ENCODE data around the gene SUFU. TPM values are rescaled to one million over a fixed set of nuclear protein-coding genes. Genes with fewer than 3 reads are reported as not detected.

The SUFU gene
- total and polyA plus RNA-seq, 2 of the 13 experiments (the other 11 are each of a cell fraction or from before 2014, with no cell fraction given): 2.9 to 5.5 TPM

GRCh38 chr10:102461187-102462054 lies 42.4 kb upstream of the SUFU start (continued):
- TF ChIP-seq ARID5B (CRISPR knock-in tag; IDR thresholded peaks at IDR 0.05) (peak; percentile 32; the same call in 1 of the 2 replicates), HMGA1 (CRISPR knock-in tag; conservative IDR thresholded peaks at IDR 0.05) (no peak), KDM4B (CRISPR knock-in tag; IDR thresholded peaks at IDR 0.05) (no peak), E2F1 (CRISPR knock-in tag; IDR thresholded peaks at IDR 0.05) (peak; percentile 65; the same call in 1 of the 2 replicates), ZNF580 (CRISPR knock-in tag; IDR thresholded peaks at IDR 0.05; ENCODE audit: borderline replicate concordance, low read depth) (no peak)
- TF ChIP-seq, protein P1, sequence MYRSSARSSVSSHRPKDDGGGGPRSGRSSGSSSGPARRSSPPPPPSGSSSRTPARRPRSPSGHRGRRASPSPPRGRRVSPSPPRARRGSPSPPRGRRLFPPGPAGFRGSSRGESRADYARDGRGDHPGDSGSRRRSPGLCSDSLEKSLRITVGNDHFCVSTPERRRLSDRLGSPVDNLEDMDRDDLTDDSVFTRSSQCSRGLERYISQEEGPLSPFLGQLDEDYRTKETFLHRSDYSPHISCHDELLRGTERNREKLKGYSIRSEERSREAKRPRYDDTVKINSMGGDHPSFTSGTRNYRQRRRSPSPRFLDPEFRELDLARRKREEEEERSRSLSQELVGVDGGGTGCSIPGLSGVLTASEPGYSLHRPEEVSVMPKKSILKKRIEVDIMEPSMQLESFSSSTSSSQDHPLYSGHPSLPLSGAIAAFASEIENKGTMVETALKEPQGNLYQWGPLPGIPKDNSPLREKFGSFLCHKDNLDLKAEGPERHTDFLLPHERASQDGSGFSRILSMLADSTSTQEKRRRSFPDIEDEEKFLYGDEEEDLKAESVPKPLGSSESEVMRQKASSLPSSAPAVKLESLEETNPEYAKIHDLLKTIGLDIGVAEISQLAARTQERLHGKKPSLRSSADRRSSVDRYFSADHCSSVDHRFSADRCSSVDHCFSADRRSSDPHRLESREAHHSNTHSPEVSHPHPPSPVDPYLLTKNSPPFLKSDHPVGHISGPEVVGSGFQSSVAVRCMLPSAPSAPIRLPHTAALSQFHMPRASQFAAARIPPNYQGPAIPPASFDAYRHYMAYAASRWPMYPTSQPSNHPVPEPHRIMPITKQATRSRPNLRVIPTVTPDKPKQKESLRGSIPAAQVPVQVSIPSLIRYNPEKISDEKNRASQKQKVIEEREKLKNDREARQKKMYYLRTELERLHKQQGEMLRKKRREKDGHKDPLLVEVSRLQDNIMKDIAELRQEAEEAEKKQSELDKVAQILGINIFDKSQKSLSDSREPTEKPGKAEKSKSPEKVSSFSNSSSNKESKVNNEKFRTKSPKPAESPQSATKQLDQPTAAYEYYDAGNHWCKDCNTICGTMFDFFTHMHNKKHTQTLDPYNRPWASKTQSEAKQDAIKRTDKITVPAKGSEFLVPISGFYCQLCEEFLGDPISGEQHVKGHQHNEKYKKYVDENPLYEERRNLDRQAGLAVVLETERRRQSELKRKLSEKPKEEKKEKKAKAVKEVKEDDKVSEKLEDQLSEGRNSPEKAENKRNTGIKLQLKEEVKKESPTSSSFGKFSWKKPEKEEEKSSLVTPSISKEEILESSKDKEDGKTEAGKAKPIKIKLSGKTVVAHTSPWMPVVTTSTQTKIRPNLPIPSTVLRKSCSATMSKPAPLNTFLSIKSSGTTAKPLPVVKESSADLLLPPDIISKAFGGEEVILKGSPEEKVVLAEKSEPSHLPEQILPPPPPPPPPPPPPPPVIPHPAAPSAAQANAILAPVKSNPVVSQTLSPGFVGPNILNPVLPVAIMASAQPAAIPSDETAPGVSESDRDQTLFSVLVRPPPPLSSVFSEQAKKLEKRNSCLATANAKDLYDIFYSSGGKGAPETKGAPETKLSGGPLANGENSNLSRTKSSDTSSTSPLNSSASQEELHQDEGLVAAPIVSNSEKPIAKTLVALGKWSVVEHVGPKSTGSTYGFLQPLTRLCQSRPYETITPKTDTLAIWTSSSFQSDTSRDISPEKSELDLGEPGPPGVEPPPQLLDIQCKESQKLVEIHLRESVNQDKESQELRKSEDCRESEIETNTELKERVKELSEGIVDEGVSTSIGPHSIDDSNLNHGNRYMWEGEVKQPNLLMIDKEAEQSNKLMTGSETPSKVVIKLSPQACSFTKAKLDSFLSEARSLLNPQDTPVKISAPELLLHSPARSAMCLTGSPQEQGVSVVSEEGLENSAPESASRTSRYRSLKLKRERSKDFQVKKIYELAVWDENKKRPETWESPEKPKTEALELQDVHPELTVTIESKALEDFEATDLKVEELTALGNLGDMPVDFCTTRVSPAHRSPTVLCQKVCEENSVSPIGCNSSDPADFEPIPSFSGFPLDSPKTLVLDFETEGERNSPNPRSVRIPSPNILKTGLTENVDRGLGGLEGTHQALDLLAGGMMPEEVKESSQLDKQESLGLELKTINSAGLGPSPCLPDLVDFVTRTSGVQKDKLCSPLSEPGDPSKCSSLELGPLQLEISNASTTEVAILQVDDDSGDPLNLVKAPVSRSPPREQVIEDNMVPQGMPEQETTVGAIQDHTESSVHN (CRISPR knock-in tag; IDR thresholded peaks at IDR 0.05): 0 out of 2 replicates have a peak, but pooled peaks have one; percentile 12
- TF ChIP-seq, protein P2, sequence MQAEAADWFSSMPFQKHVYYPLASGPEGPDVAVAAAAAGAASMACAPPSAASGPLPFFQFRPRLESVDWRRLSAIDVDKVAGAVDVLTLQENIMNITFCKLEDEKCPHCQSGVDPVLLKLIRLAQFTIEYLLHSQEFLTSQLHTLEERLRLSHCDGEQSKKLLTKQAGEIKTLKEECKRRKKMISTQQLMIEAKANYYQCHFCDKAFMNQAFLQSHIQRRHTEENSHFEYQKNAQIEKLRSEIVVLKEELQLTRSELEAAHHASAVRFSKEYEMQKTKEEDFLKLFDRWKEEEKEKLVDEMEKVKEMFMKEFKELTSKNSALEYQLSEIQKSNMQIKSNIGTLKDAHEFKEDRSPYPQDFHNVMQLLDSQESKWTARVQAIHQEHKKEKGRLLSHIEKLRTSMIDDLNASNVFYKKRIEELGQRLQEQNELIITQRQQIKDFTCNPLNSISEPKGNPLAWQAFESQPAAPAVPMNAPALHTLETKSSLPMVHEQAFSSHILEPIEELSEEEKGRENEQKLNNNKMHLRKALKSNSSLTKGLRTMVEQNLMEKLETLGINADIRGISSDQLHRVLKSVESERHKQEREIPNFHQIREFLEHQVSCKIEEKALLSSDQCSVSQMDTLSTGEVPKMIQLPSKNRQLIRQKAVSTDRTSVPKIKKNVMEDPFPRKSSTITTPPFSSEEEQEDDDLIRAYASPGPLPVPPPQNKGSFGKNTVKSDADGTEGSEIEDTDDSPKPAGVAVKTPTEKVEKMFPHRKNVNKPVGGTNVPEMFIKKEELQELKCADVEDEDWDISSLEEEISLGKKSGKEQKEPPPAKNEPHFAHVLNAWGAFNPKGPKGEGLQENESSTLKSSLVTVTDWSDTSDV (CRISPR knock-in tag; IDR thresholded peaks at IDR 0.05): no peak
- TF ChIP-seq, protein P3, sequence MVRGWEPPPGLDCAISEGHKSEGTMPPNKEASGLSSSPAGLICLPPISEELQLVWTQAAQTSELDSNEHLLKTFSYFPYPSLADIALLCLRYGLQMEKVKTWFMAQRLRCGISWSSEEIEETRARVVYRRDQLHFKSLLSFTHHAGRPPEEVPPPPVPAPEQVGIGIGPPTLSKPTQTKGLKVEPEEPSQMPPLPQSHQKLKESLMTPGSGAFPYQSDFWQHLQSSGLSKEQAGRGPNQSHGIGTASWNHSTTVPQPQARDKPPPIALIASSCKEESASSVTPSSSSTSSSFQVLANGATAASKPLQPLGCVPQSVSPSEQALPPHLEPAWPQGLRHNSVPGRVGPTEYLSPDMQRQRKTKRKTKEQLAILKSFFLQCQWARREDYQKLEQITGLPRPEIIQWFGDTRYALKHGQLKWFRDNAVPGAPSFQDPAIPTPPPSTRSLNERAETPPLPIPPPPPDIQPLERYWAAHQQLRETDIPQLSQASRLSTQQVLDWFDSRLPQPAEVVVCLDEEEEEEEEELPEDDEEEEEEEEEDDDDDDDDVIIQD (CRISPR knock-in tag; IDR thresholded peaks at IDR 0.05; ENCODE audit: low read depth): no peak

Measured in HepG2 (cell line).